Hematopoietic multipotent progenitor cell treated with erythropoietin and hydrocortisone succinate and interleukin-3 and kit ligand, for 17 days (in vitro differentiated cells): ENCODE data around the gene CREB1.
A peak's percentile ranks its signal among the peaks of the same experiment; 100 is the strongest.
"Not testable (repeated sequence)": the region's sequence is repeated elsewhere in the genome, so short reads cannot be mapped to it uniquely, and the experiment has no call there.

ENCODE experiments used
- DNase-seq: peaks from one replicate; pipeline ENCODE4 v3.0.0-alpha.2; 2015; ENCODE audit warnings: low spot score

The CREB1 gene

GRCh38 chr2:207617011-207617671 is 87.4 kb downstream of the CREB1 start:
- no peak for DNase-seq

GRCh38 chr2:207619764-207620203 is 90.0 kb downstream of the CREB1 start:
- no peak for DNase-seq

GRCh38 chr2:207621501-207622039 is 91.8 kb downstream of the CREB1 start:
- no peak for DNase-seq

- peak; percentile 38 for DNase-seq
Measured at GRCh38 chr2:207624185-207625013, 94.6 kb downstream of the CREB1 start.

- peak; percentile 93 for DNase-seq
Measured at GRCh38 chr2:207625014-207625907, 95.5 kb downstream of the CREB1 start, which contains the start of gene METTL21A. TSS of gene METTL21A (minus strand) at chr2:207625394. CDS start at chr2:207624375, 1,019 bp downstream.

- DNase-seq = no peak
Measured at GRCh38 chr2:207629553-207629952, 99.8 kb downstream of the CREB1 start.

- no peak for DNase-seq
Measured at GRCh38 chr2:207630491-207630890, 100.7 kb downstream of the CREB1 start.

- no peak for DNase-seq
Measured at GRCh38 chr2:207632575-207633493, 103.1 kb downstream of the CREB1 start.

GRCh38 chr2:207633686-207634085 is 103.9 kb downstream of the CREB1 start:
- no peak for DNase-seq

GRCh38 chr2:207635468-207636200 is 105.9 kb downstream of the CREB1 start:
- DNase-seq = no peak

GRCh38 chr2:207639288-207639687 is 109.5 kb downstream of the CREB1 start:
- DNase-seq = not testable (repeated sequence)

GRCh38 chr2:207640160-207640559 is 110.4 kb downstream of the CREB1 start:
- DNase-seq = no peak

- no peak for DNase-seq
Measured at GRCh38 chr2:207640661-207641060, 110.9 kb downstream of the CREB1 start.

GRCh38 chr2:207643892-207644291 is 114.1 kb downstream of the CREB1 start:
- no peak for DNase-seq

- not testable (repeated sequence) for DNase-seq
Measured at GRCh38 chr2:207646582-207646981, 116.8 kb downstream of the CREB1 start.
